DMS79 treated with DMSO at 0.1 percent for 48 hours (cell line): ENCODE data around the gene CCNY.

ENCODE experiments used
- DNase-seq: peaks from one replicate; lab custom pipeline; 2025; lab: John Stamatoyannopoulos, UW

Gene CCNY

DNA sequence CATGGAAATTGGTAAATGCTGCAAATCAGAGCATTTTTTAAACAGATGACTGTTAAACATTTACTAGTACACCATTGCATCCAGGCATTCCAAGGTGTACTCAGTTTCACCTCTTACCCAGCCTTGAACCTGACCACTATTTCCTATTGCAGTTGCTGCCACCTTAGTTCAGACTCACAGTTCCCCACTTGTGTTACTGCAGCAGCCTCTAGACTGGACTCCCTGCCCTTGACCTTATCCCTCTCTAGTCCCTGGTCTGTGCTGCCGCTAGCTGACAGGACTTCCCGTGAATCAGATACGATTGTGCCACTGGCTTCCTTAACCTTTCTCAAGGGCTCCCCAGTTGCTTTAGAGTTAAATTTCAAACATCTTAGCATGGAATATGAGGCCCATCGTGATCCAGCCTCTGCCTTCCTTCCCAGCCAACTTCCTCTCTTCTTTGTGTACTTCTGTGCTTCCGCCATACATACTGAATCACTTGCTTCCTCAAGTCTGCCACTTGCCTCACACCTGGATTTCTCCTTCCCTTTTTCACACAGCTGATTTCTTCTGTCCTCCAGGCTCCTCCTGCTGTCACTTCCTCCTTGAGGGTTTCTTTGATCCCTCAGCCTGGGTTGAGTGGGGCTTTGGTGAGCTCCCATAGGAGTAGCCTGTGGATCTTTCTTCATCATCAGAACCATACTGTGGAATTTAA is 150.1 kb downstream of the CCNY start:
- DNase-seq: no peak

GRCh38 chr10:35487336-35488034 is 151.2 kb downstream of the CCNY start:
- no peak for DNase-seq

- no peak for DNase-seq
Measured at GRCh38 chr10:35488228-35488627, 151.9 kb downstream of the CCNY start.

DNA sequence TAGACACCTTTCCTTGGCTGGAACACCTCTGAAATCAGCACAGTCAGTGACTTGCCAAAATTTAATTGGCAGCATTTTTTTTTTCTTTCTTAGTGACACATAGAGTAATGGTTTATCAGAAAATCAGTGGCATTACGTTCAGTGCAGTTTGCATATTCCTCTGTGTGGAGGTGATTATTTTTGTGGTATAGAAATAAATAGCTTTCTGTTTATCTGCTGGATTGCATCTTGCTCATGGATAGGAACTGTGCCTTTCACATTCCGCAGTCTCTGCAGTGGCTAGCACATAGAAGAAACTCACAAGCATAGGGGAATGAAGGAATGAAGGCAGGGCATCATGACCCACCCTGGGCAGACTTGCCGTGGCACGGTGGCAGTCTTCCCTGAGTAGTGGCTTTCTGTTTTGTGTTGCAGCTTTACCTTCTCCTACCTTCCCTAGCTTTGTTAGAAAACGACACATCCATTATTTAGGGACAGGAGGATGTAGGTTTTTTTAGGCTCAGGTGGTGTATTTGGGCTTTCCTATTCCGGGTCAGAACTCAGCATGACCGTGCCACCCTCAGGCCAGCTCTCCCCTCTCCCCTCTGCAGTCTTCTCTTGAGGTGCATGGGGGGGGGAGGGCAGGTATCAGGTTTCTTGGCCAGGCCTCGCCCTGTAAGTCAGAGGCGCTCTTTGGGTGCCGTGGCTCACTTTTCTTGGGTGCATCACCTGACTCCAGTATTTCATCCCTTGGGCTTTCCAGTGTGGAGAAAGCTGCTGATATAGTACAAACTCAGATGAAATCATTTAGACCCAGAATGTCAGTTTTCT is 156.3 kb downstream of the CCNY start:
- DNase-seq: no peak

DNA sequence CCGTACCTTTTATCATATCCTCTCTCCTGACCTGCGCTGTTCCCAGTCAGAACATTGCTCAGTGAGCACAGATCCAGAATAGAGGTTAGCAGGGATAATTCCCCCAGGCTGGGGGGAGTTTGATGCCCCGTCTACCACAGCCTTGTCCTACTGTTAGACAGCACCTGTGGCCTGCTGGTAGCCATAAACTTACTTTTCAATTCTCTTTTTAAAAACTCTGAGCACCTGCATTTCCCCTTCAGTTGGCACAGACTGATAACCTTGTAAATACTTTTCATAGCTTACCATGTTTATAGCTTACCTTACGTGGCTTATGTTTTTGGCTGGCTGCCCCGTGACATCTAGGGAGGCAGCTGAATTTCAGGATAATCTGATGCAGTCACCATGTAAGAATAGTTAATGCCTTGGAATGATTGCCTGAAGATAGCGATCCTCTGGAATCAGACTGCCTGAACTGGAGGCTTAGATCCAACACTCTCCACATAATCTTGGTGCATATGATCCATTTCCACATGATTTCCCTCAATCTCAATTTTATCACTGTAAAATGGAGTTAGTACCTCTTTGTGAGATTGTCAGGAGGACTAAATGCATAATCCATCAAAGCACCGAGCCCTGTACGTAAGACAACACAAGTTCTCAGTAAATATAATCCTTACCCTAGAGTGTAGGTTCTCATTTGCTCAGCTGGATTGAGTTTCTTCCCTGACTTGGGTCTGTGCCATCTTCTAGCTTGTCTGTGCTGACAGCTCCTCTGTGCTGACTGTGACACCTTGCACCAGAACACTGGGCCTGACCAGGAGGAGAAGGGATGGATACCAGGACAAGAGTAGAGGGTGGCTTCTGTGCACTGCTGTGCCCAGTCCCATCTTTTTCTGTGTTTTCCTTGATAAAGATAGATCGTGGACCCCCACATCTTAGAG is 157.1 kb downstream of the CCNY start:
- DNase-seq: no peak

GRCh38 chr10:35495521-35496119 is 159.3 kb downstream of the CCNY start:
- DNase-seq: no peak

- DNase-seq: no peak
Measured at GRCh38 chr10:35497909-35498308, 161.6 kb downstream of the CCNY start.

GRCh38 chr10:35498693-35499092 is 162.4 kb downstream of the CCNY start:
- DNase-seq: no peak

- DNase-seq: no peak
Measured at GRCh38 chr10:35501923-35502322, 165.6 kb downstream of the CCNY start.

GRCh38 chr10:35502692-35503091 is 166.4 kb downstream of the CCNY start:
- no peak for DNase-seq

DNA sequence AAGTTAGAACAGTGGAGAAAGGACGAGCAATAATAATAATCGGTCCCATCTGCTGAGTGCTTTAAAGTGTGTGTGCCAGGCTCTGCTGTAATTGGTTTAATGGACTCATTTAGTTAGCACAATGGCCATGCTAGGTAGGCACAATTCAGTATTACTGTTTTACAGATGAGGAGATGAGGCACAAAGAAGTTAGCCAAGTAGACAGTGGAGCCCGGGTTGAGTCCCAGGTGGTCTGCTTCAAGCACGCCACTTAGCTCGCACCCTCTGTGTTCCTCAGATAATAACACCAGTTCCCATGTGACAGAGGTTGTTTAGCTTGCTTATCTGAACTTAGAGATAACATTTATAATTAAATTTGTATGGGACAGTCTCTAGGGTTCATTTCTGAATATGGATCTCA is 167.3 kb downstream of the CCNY start:
- no peak for DNase-seq

- no peak for DNase-seq
Measured at GRCh38 chr10:35504132-35504531, 167.8 kb downstream of the CCNY start.

GRCh38 chr10:35505241-35505873 is 169.0 kb downstream of the CCNY start:
- no peak for DNase-seq

DNA sequence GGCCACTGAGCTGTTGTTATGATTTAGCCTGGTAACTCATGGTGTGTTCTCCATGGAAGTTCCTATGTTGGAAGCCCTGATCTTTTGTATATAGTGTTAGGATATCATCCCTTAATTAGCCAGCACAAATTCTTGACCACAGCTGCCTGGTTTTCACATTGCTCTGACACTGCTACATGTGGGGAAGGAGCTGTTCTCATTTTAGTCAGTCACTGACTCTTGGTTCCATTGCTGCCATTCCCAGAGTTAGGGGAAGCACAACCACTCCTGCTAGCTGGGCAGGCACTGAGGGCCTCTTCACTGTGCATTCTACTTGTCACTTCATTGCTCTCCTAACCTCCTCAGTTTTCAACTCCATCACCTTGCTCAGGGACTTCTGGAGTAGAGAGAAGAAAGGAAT is 170.4 kb downstream of the CCNY start:
- no peak for DNase-seq

- no peak for DNase-seq
Measured at GRCh38 chr10:35507519-35508109, 171.3 kb downstream of the CCNY start.

DNA sequence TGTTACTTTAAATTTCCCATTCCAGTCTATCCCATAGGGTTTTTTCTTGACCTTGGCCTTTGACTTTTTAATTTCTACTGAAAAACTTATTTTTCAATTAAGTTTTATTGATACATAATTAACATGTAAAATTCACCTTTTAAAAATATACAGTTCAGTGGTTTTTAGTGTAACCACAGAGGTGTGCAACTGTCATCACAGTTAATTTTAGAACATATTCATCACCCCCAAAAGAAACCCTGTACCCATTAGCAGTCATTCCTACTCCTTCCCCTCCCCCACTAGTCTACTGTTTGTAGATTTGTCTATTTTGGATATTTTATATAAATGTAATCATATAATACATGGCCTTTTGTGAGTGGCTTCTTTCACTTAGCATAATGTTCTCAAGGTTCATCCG is 172.3 kb downstream of the CCNY start:
- DNase-seq: no peak

DNA sequence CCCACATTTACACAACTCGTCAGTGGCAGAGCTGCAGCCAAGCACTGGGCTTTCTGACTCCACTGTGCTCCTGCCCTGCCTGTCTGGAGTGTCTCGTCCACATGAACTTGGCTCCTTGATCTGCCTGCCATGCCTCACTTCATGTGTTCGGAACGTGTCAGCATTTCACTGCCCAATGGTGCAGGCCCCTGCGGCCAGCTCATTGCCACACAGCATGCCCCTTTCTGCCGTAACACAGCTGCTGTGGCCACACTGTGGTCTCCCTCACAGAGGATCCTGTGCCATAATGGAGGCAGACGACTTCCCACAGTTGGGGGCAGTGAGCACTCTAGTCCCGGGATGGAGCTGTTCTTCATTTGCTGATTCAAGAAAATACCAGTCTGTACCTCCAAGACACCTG is 174.6 kb downstream of the CCNY start:
- no peak for DNase-seq

DNA sequence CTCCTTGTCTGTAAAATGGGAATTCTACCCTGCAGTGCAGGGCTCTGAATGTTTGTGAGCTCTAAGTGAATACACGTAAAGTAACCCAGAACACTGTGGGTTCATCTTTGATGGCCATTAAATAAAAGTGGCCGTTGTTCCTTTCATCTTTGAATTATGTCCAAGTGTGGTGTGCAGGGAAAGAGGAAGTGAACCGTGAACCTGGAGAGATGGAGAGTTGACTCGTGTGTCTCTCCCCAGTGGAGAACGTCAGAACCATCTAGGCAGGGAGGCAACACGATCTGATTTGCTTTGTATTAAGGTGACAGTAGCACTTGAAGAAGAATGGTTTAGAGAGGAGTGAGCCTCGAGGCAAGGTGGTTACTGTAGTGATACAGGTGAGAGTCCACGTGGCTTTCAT is 175.3 kb downstream of the CCNY start:
- DNase-seq: no peak

GRCh38 chr10:35516102-35516670 is 179.9 kb downstream of the CCNY start:
- DNase-seq: no peak
